EH (cell line): ENCODE data around the gene MCRIP2.
A peak's percentile ranks its signal among the peaks of the same experiment; 100 is the strongest.
"Not testable (repeated sequence)": the region's sequence is repeated elsewhere in the genome, so short reads cannot be mapped to it uniquely, and the experiment has no call there.

Source experiments
- DNase-seq: peaks from one replicate; pipeline ENCODE4 v3.0.0-alpha.2; 2015; ENCODE audit warnings: low read depth

Gene MCRIP2, protein sequence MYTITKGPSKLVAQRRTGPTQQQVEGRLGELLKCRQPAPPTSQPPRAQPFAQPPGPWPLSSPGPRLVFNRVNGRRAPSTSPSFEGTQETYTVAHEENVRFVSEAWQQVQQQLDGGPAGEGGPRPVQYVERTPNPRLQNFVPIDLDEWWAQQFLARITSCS

DNA sequence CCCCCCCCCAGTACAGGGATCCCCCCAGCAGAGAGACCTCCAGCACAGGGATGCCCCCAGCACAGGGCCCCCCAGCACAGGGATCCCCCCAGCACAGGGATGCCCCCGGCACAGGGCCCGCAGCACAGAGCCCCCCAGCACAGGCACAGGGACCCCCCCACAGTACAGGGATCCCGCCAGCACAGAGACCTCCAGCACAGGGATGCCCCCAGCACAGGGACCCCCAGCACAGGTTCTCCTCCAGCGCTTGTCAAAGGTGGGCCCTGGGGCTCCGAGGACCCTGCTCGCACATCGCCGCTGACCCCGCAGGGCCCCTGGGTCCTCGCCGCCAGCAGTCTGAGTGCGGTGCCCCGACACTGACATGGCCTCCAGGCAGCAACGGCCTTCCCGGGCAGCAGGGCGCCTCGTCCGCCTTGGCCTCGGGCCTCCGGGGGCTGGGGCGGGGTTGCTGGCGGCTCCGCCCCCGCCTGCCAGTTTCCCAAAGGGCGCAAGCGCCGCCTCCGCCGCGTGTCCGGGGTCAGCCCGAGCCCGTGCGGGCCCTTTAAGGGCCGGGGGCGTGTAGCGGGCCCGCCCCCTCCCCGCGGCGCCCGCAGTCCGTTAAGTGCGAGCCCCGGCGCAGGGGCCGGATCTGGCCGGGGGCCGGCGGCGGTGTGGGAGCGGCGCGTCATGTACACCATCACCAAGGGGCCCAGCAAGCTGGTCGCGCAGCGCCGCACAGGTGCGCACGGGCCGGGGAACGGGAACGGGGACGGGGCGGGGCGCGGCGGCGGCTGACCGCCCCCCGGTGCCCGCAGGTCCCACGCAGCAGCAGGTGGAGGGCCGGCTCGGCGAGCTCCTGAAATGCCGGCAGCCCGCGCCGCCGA is at the start of gene MCRIP2:
TSS of gene MCRIP2 (plus strand) at position 503 of the 863 bp plus-strand sequence. CDS start at position 667, 164 bp downstream.
- DNase-seq, result peak; percentile 80

DNA sequence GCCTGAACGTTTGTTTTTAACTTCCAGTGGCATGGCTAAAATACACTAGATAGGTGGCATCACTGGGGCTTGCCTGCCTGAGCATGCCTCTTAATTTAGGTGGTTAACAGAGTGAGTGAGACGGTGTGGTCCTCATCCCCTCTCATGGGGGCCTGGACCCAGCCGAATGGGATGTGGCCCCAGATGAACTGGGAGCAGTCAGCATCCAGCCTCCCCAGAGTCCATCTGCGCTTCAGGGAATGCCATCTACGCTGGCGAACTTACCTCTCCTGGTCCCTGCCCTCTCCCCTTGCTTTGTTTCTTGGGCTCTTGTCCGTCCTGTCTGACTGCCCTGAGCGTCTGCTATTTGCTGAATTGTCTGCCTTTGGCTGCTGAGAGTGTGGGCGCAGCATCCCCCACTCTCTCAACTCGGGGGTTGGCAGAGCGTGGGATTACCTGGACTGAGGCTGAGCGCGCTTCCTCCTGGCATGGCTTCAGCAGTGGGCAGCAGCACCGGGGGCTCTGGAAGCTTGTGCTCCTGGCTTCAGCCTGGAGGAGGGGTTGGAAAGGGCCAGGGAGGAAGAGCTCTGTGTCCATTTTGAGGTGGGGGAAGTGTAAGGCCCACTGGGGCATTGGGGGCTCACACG is 49.6 kb upstream of the MCRIP2 start:
- no peak for DNase-seq

DNA sequence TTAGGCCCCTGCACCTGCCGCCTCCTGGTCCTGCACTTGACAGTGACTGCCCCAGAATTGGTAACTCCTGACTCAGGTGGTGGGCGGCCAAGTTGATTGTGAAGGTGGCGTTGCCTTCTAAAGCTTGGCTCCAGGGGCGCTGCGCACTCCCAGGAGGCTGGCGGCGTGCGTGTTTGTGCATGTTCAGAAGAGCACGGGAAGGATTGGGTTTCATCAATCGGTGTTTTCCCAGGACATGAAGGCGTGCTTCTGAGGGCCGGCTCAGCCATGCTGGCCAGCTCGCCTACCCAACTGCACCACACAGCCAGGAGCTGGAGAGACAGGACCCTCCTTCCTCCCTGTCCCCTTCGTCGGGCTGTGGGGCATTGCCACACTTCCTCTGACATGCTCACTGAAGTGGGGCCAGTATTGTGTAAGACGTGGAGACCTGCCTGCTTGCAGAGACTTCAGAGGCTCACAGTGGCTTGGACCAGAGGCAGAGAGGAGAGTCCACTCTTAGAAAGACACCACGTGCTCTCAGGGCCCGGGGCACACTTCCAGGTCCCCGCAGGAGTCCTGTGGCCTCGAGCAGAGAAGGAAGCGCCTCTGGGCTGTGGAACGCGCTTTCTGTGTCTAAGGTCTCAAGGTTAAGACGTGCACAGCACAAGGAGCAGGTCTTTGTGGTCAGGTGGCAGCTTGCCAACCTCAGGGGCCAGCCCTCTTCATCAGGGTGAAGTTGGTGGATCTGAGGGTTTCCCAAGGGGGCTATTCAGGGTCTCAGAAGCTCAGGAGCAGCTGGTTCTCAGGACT is 48.9 kb upstream of the MCRIP2 start:
- no peak for DNase-seq

DNA sequence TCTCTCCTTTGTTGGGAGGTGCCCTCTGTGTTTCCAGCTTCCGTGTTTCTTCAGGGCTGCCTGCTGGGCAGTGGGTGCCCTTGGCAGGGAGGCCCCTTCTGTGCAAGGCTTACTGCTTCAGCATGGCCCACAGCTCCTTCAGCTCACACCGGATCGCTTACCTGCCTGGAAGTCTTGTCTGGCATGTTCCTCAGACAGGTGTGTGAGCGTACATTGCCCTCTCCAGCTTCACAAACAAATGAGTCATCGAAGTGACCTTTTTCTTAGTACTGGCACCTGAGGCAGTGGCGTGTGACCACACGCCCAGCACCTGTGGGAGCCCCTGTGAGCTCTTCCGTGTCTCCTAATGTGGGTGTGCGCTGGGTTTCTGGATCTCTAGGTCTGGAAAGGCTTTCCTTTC is 48.2 kb upstream of the MCRIP2 start:
- no peak for DNase-seq

DNA sequence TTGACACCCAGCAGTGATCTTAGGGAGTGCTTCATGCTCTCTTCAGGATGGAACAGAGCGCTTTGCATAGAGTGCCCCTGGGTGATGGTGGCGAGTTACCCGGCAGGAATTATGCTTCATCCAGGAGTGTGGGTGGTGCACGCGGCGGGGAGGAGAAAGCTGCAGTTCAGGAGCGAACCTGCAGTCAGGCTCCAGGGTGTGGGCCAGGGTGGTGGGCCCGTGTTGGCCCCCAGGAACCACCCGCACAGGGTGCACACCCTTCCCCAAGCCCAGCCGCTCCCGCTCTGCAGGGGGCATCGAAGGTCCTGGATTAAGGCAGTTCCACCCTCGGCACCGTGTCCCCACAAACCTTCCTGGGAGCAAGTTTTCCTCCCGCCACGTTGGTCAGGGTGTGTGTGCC is 47.8 kb upstream of the MCRIP2 start:
- no peak for DNase-seq

DNA sequence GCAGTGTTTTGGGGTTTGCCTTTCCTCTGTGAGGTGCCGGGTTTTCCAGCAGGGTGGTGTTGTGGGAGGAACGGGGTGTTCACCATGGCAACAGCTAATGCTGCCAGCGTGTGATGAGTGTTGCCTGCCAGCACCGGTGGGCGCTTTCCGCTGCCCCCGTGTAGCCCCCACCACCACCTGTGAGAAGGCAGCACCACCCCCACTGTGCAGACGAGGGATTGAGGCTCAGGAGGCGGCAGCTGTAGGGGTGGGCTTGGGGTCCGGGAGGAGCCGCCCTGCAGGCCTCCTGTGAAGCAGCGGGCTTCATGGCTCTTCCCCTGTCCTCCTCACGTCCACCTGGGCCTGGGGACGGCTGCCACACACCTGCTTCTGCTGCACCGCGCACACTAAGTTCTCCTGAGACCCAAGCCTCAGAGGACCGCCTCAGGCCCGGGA is 46.5 kb upstream of the MCRIP2 start:
- no peak for DNase-seq

DNA sequence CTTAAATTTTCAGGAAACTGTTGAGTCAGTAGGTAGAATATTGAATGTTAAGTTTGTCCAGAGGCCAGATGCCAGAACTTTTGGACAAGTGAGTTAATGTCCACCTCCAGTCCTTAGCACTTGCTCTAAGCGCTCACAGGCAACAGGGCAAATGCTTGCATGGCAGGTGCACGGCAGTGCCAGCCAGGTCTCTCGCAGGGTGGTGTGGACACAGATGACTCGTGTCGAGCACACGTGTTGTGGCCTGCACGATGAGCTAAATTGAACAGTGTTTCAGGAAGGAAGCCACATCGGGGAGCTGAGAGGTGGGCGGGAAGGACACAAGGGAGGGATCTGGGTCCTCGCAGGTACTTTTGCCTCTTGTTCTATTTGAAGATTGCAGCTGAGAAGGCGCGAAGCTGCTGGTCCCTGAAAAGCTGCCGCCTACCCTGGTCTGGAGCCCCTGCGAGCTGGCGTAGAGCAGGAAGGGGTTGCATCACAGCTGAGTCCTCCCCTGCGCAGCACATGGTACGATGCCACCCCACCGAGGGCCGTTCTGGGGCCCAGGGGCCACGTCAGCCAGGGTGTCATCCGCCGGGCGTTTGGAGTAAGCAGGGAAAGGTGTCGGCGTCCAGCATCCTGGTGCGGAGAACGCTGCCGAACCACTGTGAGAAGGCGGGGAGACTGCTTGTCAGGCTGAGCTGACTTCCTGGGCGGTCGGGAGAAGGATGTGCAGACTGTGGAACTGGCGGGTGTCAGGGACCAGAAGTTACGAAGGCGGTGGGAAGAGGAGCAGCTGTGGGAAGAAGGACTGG is 45.5 kb upstream of the MCRIP2 start:
- no peak for DNase-seq

DNA sequence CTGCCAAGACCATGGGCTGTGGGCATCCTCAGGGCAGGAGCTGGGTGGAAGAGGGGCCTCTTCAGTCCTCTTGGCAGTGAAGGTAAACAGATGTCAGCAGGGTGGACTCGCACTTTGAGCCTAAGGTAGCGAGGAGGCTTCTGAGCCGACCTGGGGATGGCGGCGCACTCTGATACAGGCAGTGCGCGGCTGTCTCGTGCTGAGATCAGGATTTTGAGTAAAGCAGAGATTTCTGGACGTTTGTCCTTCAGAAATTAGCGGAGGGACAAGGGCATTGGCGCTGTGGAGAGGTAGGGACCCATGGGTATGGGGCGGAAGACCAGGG is 44.9 kb upstream of the MCRIP2 start:
- DNase-seq, result no peak

DNA sequence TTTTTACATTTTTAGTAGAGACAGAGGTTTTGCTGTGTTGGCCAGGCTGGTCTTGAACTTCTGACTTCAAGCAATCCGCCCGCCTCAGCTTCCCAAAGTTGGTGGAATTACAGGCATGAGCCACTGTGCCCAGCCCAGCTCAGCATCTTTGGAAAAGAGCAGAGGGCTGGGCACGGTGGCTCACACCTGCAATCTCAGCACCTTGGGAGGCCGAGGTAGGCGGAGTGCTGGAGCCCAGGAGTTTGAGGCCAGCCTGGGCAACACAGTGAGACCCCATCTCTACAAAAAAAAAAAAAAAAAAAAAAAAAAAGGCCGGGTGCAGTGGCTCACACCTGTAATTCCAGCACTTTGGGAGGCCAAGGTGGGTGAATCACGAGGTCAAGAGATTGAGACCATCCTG is 44.0 kb upstream of the MCRIP2 start:
- DNase-seq, result not testable (repeated sequence)

DNA sequence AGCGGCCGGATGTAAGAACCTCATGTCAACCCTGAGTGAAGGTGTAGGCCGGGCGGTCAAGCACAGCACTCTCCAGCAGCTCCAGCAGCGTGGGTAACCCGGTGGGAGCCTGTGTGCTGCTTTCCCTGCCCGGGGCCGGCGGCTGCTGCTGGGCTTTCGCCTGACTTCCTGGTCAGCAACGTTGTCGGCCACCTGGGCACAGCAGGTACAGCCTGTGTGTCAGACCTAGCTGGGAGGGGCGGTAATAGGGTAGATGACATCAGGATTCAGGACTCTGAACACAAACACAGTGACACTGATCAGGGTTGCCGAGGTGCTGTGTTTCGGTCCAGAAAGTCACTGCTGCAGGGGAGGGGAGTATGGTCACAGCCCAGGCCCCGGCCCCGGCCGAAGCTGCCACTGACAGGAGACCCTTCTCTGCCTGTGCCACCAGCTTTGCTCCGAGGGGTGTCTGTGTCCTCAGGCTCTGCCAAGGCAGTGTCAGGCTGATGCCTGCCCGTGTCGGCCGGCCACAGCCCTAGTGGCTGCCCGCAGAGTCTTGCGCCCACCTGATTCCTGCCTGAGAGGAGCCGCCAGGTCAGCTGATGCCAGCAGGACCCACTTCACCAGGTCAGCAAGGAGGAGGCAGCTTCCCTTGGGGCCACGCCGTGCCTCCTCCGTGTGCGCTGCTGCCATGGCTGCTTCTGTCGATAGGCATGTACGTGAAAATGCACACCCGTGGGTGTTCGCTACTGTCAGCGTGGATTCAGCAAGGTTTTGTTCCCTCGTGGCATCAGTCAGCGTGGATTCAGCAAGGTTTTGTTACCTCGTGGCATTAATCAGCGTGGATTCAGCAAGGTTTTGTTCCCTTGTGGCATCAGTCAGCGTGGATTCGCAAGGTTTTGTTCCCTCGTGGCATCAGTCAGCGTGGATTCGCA is 42.5 kb upstream of the MCRIP2 start:
- no peak for DNase-seq

DNA sequence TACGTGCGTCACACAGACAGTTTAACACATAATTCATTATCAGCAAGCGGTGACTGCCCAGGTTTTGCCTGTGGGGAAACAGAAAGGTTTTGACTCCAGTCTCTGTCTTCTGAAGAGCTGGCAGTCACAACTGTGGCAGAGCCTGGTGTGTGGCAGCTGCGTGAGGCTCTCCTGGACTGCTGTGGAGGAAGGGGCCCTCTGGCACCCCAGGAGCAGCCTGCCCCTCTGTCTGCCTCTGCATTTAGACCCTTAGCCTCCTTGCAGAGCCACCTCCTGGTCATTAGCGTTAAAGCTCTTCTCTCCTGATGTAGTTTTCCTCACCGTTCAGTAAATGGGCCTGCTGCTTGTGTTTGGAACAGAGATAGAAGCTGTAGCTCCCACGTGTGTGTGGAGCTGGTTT is 40.8 kb upstream of the MCRIP2 start:
- peak; percentile 20 for DNase-seq

DNA sequence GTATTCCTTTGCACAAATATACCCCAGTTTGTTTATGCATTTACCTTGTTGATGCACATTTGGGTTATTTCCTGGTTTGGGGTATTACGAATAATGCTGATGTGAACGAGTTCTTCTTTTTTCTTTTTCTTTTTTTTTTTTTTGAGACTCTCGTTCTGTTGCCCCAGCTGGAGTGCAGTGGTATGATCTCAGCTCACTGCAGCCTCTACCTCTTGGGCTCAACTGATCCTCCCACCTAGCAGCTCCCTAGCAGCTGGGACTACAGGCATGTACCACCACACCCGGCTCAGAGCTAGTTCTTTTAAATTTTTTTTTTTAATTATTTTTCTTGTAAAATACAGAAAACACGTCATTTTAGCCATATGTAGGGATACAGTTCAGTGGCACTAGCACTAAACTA is 37.7 kb upstream of the MCRIP2 start:
- no peak for DNase-seq

DNA sequence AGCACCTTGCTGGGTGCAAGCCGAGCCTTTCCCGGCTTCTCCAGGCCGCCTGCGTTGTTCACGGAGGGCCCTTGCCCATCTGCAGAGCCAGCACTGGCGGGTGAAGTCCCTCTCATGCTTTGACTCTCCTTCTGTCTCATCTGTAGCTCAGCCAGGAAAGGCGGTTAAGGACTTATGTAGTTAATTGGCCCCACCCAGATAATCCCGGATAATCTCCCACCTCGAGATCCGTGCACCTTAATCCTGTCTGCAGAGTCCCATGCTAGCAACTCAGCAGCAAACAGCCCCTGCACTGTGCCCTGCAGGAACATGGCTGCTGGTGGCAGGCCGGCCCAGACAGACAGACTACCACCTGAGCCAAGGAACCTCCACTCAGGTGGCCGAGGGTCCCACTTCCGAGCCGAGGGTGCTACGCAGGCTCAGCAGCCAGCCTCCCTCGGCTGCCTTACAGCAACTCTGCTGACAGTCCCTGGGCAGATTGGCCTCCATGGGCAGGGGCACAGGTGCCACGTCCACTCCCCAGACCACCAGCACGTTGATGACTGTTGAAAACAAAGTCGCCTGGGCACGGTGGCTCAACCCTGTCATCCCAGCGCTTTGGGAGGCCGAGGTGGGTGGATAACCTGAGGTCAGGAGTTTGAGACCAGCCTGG is 34.8 kb upstream of the MCRIP2 start:
- no peak for DNase-seq

DNA sequence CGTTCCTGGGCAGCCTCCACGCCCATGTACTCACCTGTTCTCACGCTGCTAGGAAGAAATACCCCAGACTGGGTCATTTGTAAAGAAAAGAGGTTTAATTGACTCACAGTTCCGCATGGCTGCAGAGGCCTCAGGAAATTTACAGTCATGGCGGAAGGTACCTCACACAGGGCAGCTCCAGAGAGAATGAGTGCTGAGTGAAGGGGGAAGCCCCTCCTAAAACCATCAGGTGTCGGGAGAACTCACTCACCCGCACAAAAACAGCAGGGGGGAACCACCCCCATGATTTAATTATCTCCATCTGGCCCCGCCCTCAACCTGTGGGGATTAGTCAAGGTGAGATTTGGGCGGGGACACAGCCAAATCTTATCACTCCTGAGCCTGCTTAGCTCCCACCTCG is 33.6 kb upstream of the MCRIP2 start:
- DNase-seq, result no peak

DNA sequence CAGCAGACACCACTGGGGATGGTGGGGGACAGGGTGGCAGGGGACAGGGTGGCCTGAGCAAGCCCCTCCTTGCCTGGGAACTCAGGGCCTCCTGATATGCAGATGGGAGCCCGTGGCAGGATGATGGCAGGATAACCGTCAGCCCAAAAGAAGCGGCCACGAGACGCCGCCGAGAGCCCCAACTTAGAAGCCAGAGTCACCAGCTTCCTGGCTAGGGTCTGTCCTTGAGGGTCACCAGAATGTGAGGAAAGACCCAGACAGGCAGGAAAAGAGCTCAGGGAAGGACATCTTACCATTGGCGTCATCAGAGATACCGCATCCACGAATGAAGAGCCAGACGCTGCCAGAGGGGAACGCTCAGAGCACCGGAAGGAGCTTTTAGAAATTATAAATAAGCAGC is 32.3 kb upstream of the MCRIP2 start:
- DNase-seq, result no peak

DNA sequence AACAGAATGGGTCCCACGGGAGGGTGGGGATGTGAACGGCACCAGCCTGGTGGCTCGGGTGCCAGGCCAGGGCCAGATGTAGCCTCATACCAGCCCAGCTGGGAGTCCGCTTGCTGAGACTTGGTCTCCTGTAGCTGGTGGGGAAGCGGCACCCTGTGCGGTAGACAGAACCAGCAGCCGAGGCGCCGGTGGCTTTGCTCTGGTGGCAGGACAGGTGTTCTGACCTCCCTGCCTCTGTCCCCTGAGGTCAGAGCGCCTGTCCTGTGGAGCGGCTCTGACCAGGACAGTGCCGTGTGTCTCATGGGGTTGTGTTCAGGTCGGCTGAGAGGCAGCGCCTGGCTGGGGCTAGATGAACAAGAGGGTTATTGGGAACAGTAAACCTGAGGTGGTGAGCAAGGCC is 31.6 kb upstream of the MCRIP2 start:
- DNase-seq, result no peak

DNA sequence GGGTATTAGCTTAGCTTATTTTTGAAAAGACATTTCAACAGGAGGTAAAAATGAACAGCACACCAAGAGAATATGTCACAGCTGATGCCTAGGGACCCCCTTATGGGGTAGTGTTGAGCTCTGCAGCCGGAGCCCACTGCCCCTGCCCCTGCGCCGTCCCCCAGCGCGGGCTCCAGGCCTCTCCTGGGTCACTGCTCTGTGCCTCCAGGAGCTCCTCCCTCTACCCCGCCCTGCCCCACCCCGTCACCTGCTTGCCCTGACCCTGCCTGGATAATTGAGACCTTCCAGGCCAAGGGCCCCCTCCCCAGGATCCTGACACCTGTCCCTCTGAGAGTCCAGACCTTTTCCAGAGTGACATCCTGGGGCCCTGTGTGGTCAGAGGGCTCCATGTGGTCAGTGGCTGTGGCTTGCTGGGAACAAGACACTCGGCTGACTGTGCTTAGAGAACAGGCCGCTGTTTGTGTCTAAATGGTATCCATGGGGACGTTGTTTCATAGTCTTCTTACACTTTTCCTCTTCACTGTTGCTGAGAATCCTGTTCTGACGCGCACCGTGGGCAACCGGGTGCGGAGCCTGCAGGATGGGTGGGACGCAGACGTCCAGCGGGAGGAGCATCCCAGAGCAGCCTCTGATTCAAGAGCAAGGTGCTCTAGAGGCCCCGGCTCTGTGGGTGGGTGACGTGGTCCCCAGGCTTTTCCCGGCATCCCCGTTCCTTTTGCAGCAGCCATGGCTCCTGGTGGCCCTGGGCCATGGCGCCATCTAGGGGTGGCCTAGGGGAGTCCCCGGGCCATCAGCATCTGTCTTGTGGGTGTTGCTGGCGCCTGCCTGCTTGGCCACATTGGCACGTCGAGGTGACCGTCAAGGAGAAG is 30.9 kb upstream of the MCRIP2 start:
- peak; percentile 35 for DNase-seq

DNA sequence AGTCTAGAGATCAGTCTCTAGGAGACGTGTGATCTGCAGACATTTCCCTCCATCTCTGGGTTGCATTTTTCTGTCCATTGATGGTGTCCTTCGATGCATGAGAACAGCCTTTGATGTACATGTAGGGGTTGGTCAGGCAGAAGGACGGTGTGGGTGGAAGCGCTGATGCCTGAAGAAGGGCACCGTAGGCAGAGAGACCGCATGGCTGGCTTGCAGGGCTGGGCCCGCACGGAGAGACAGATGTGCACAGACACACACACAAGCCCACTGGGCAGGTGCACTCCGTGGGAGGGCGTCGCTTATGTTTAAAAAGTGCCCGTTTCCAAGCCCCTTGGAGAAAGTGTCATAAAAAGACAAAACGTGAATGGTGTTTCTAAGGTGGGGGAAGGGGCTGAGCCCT is 26.5 kb upstream of the MCRIP2 start:
- no peak for DNase-seq
